AG10803 (cell line): ENCODE data around the gene PIP4K2A.
A peak's percentile ranks its signal among the peaks of the same experiment; 100 is the strongest.
"Not testable (repeated sequence)": the region's sequence is repeated elsewhere in the genome, so short reads cannot be mapped to it uniquely, and the experiment has no call there.

Experiments
- DNase-seq: peaks from one replicate; pipeline ENCODE4 v3.0.0; 2010; ENCODE audit warnings: low read depth
- H3K4me3 ChIP-seq: 2 replicates; pipeline ENCODE4 v1.5.1; 2011; ENCODE audit warnings: mild to moderate bottlenecking, low read length, control low read depth
- CTCF ChIP-seq: conservative IDR thresholded peaks from 2 replicates; pipeline ENCODE4 v1.5.1; 2011; ENCODE audit warnings: mild to moderate bottlenecking, low read length, control low read depth, inconsistent platforms

Gene PIP4K2A

GRCh38 chr10:22719406-22720042 is 5.1 kb upstream of the PIP4K2A start:
- no peak overlapping the region for H3K4me3 ChIP-seq
- DNase-seq = no peak

GRCh38 chr10:22718659-22719058 is 4.3 kb upstream of the PIP4K2A start:
- not testable (repeated sequence) for H3K4me3 ChIP-seq, DNase-seq

More at GRCh38 chr10:22719406-22720042, 5.1 kb upstream of the PIP4K2A start:
- TF ChIP-seq CTCF = no peak

- DNase-seq = no peak
- no peak for TF ChIP-seq CTCF
- H3K4me3 ChIP-seq = no peak overlapping the region
These were observed 3.4 kb upstream of the PIP4K2A start for GRCh38 chr10:22717728-22718127.

- H3K4me3 ChIP-seq = no peak overlapping the region
- no peak for DNase-seq
- no peak for TF ChIP-seq CTCF
These were observed 2.6 kb upstream of the PIP4K2A start for GRCh38 chr10:22716943-22717342.

- DNase-seq = no peak
- TF ChIP-seq CTCF = no peak
- H3K4me3 ChIP-seq = peak overlapping the region; percentile 70
These were observed 880 bp upstream of the PIP4K2A start for GRCh38 chr10:22715290-22715625.

GRCh38 chr10:22713853-22714478 is 412 bp downstream of the PIP4K2A start:
- peak; percentile 27 for DNase-seq
- no peak for TF ChIP-seq CTCF
- peak overlapping the region; percentile 92 for H3K4me3 ChIP-seq

- peak; percentile 27 for DNase-seq
- no peak for TF ChIP-seq CTCF
- H3K4me3 ChIP-seq = peak overlapping the region; percentile 92
These were observed 1.2 kb downstream of the PIP4K2A start for GRCh38 chr10:22712956-22713852.
